GM19395 (cell line): Measurements from ENCODE around the gene OAS2.
"Not testable (repeated sequence)": the region's sequence is repeated elsewhere in the genome, so short reads cannot be mapped to it uniquely, and the experiment has no call there.

Source experiments
- ATAC-seq: cut with Tn5 transposase; IDR thresholded peaks from one replicate; pipeline ENCODE4 v1.9.1; 2021; ENCODE audit warnings: mild to moderate bottlenecking, moderate library complexity; ENCODE audit not compliant: unreplicated experiment

The OAS2 gene

DNA sequence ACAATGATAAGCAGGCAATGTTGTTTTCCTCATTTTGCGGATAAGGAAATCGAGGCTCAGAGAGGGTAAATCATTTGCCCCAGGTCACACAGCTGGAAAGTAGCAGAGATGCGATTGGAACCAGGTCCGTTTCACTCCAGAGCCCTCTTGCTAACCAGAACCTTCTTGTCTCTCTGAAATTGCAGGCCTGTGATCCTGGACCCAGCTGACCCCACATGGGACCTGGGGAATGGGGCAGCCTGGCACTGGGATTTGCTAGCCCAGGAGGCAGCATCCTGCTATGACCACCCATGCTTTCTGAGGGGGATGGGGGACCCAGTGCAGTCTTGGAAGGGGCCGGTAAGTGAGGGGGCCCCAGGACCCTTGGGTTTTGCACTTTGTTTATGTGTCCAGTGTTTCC lies 30.6 kb upstream of the OAS2 start:
- ATAC-seq: no peak

DNA sequence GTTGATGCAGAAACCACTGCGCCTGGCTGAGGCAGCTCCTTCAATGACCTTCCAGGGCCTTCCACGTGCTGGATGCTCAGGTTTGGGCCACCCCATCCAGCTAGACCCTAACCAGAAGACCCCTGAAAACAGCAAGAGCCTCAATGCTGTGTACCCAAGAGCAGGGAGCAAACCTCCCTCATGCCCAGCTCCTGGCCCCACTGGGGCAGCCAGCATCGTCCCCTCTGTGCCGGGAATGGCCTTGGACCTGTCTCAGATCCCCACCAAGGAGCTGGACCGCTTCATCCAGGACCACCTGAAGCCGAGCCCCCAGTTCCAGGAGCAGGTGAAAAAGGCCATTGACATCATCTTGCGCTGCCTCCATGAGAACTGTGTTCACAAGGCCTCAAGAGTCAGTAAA lies 29.5 kb upstream of the OAS2 start:
- no peak for ATAC-seq

DNA sequence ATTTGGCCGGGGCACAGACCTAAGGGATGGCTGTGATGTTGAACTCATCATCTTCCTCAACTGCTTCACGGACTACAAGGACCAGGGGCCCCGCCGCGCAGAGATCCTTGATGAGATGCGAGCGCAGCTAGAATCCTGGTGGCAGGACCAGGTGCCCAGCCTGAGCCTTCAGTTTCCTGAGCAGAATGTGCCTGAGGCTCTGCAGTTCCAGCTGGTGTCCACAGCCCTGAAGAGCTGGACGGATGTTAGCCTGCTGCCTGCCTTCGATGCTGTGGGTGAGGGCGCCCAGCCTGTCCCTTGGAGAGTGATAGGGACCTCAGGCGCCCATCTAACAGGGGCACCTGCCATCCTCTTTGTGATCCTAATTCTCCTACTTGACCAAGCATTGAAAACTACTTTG lies 27.6 kb upstream of the OAS2 start:
- ATAC-seq: no peak

DNA sequence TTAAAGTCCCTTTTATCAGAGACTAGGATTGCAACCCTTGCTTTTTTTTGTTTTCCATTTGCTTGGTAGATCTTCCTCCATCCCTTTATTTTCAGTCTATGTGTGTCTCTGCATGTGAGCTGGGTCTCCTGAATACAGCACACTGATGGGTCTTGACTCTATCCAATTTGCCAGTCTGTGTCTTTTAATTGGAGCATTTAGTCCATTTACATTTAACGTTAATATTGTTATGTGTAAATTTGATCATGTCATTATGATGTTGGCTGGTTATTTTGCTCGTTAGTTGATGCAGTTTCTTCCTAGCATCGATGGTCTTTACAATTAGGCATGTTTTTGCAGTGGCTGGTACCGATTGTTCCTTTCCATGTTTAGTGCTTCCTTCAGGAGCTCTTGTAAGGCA lies 21.2 kb upstream of the OAS2 start:
- ATAC-seq: not testable (repeated sequence)

DNA sequence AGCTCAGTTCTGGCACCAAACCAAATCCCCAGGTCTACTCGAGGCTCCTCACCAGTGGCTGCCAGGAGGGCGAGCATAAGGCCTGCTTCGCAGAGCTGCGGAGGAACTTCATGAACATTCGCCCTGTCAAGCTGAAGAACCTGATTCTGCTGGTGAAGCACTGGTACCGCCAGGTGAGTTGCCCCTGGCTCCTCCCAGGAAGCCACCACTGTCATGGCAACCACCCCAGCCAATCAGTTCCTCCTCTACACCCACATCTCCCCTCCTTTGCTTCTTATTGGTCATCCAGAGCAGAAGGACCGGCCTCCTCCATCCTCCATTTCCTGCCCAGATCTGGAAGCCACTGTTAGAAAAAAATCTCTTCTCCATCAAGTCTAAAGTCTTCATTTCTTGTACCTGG lies 17.2 kb upstream of the OAS2 start:
- no peak for ATAC-seq

DNA sequence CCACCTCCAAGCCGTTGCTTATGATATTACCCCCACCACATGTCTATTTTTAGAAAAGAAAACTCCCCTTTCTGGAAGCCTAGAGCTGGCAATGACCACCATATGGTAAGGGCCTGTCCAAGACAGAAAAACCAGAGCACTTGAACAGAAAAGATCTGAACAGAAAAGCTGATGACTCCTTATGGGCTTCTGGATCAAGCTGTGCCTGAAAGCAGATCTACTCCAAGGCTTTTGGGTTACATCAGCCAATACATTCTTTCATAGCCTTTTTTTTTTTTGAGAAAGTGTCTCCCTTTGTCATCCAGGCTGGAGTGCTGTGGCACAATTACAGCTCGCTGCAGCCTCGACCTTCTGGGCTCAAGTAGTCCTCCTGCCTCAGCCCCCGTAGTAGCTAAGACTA lies 16.8 kb upstream of the OAS2 start:
- no peak for ATAC-seq

DNA sequence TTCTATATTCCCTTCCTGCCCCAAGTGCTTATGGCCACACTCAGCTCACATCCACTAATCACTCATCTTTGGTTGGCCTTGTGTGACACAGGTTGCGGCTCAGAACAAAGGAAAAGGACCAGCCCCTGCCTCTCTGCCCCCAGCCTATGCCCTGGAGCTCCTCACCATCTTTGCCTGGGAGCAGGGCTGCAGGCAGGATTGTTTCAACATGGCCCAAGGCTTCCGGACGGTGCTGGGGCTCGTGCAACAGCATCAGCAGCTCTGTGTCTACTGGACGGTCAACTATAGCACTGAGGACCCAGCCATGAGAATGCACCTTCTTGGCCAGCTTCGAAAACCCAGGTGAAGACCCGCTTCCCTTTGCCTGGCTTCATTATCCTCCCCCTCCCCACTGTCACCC lies 15.8 kb upstream of the OAS2 start:
- ATAC-seq: no peak

DNA sequence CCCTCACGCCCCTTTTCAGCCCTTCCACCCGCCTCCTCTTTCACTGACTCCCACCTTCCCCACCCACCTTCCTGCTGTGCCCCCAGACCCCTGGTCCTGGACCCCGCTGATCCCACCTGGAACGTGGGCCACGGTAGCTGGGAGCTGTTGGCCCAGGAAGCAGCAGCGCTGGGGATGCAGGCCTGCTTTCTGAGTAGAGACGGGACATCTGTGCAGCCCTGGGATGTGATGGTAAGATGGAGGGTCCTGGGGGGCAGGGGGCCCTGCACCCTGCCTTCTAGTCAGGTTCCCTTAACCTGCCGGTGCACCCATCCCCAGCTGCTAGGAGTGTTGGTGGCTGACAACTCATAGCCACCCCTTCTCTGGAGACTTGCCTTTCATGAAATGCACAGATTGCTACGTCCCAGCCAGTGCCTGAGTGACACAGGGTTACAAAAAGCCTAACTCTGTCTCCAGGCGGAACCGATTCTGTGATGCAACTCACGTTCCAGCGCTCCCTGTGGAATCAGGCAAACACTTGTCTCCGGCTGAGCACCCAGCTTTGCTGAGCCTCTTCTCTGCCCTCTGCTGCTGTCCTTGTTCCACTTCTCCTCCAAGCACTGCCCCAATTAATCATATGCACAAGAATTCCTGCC lies 15.0 kb upstream of the OAS2 start:
- ATAC-seq: no peak

DNA sequence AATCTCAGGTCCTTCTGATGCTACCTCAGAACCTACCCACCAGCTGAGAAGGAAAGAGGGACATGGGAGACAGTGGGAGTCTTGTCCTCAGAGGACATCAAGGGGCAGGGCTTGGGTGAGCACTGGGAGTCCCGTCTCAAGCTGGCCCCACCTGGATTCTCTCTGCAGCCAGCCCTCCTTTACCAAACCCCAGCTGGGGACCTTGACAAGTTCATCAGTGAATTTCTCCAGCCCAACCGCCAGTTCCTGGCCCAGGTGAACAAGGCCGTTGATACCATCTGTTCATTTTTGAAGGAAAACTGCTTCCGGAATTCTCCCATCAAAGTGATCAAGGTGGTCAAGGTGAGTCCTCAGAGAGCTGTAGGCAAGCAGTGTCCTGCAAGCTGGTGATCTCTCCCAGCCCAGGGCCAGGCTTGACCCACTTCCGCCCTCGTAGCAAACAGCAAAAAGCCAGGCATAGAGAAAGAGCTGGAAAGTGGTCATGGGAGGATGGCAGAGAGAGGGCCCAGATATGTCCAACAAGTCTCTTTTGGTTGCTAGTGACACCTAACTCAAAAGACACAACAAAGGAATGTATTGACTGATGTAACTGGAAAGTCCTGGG lies 14.2 kb upstream of the OAS2 start:
- no peak for ATAC-seq

DNA sequence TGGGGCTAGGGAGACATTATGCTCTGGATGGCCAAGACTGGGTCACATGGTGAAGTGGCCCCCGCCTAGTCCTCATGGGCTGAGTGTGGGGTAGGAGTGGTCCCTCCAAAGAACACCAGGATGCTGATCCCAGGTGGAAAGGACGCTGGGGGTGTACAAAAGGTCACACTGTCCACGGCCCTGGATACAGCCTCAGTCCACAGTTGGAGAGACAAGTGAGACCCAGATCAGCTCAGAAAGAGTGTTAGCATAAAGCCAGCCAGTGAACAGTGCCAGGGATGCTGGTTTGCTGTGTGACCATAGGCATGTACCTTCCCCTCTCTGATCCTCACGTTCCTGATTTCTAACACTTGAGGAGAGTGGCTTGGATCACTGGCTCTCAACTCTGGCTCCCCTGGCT lies 13.4 kb upstream of the OAS2 start:
- no peak for ATAC-seq

DNA sequence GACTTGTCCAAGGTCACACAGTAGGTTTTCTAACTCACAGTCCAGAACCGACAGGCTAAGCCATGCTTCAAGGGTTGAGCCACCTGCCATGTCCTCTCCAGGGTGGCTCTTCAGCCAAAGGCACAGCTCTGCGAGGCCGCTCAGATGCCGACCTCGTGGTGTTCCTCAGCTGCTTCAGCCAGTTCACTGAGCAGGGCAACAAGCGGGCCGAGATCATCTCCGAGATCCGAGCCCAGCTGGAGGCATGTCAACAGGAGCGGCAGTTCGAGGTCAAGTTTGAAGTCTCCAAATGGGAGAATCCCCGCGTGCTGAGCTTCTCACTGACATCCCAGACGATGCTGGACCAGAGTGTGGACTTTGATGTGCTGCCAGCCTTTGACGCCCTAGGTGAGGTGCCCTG lies 12.7 kb upstream of the OAS2 start:
- ATAC-seq: no peak

DNA sequence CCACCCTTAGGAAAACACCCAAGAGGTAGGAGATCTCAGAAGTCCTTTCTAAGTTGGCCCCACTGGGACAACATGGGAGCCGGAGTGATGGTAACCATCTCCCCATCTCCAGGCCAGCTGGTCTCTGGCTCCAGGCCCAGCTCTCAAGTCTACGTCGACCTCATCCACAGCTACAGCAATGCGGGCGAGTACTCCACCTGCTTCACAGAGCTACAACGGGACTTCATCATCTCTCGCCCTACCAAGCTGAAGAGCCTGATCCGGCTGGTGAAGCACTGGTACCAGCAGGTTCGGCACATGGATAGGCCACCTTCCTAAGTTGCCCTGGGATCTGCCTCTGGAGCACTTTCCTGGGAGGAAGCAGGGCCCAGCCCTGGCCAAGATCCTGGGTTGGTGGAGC lies 11.0 kb upstream of the OAS2 start:
- no peak for ATAC-seq

DNA sequence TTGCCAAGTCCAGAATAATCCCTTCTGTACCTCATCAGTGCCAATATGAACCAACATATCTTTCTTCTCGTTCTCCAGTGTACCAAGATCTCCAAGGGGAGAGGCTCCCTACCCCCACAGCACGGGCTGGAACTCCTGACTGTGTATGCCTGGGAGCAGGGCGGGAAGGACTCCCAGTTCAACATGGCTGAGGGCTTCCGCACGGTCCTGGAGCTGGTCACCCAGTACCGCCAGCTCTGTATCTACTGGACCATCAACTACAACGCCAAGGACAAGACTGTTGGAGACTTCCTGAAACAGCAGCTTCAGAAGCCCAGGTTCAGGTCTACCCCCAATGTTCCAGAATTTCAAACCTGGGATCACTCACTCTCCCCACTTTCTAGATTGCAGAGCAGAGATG lies 10.5 kb upstream of the OAS2 start:
- ATAC-seq: no peak

DNA sequence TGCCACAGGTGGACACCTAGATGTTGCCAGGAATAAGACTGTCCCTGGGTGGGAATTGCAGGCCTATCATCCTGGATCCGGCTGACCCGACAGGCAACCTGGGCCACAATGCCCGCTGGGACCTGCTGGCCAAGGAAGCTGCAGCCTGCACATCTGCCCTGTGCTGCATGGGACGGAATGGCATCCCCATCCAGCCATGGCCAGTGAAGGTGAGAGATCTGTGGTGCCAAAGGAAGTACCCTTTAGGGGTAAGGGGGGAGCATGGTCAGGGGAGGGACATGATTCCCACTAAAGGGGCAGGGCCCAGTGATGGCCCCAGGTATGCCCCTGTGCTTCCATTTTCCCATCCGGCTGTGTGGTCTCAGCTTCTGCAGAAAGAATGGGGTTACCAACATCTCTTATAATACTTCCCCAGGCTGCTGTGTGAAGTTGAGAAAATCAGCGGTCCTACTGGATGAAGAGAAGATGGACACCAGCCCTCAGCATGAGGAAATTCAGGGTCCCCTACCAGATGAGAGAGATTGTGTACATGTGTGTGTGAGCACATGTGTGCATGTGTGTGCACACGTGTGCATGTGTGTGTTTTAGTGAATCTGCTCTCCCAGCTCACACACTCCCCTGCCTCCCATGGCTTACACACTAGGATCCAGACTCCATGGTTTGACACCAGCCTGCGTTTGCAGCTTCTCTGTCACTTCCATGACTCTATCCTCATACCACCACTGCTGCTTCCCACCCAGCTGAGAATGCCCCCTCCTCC lies 8.6 kb upstream of the OAS2 start:
- ATAC-seq: no peak

DNA sequence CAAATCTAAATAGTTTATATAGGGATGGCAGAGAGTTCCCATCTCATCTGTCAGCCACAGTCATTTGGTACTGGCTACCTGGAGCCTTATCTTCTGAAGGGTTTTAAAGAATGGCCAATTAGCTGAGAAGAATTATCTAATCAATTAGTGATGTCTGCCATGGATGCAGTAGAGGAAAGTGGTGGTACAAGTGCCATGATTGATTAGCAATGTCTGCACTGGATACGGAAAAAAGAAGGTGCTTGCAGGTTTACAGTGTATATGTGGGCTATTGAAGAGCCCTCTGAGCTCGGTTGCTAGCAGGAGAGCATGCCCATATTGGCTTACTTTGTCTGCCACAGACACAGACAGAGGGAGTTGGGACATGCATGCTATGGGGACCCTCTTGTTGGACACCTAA lies 7.9 kb upstream of the OAS2 start:
- no peak for ATAC-seq

DNA sequence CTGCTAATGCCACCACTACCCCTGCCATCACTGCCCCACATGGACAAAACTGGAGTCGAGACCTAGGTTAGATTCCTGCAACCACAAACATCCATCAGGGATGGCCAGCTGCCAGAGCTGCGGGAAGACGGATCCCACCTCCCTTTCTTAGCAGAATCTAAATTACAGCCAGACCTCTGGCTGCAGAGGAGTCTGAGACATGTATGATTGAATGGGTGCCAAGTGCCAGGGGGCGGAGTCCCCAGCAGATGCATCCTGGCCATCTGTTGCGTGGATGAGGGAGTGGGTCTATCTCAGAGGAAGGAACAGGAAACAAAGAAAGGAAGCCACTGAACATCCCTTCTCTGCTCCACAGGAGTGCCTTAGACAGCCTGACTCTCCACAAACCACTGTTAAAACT lies 7.1 kb upstream of the OAS2 start:
- no peak for ATAC-seq

DNA sequence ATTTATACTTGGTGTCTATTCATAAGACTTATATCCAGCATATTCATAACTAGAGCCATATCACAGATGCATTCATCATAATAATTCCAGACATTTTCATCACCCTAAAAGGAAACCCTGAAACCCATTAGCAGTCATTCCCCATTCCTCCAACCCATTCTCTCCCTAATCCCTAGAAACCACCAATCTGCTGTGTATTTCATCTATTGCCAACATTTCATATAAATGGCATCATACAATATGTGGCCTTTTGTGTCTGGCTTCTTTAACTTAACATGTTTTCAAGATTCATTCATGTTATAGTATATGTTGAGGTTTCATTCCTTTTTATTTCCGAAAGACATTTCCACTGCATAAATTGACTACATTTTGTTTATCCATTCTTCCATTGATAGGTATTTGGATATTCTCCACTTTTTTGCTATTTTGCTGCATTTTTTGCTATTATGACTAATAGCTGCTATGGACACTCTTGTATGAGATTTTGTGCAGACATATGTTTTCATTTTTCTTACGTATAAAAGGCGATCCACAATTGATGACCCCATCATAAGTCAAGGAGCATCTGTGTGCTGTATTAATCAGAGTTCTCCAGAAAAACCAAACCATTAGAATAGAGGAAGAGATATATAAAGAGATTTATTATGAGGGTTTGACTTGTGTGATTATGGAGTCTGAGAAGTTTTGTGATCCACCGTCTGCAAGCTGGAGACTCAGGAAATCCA lies 5.1 kb upstream of the OAS2 start:
- ATAC-seq: no peak

DNA sequence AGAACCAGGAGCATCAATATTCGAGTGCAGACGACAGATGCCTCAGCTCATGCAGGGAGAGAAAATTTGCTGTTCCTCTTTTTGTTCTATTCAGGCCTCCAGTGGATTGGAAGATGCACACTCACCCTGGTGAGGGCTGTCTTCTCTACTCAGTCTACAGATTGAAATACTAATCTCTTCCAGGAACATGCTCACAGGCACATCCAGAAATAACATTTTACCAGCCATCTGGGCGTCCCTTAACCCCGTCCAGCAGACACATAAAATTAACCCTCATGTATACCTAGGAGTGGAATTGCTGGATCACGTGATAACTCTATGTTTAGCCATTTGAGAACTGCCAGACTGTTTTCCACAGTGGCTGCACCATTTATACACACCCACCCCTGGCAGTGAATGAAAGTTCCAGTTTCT lies 4.5 kb upstream of the OAS2 start:
- no peak for ATAC-seq

DNA sequence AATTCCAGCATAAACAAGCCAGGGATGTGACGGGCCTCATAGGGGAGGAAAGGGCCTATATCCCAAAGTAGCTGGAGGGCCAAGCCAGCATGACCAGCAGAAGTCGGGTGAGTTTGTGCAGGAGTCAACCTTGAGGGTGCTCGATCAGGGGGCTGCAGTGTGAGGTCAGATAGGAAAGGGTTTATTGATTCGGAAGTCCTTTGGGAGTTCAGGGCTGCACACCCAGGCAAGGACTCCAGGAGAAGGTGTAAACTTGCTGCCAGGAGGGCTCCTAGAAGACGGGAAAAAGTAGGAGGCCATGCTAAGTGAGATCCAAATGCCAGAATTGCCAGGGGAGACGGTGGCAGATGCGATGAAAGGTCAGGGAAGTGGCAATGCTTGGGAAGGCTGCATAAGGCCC lies 3.4 kb upstream of the OAS2 start:
- no peak for ATAC-seq

DNA sequence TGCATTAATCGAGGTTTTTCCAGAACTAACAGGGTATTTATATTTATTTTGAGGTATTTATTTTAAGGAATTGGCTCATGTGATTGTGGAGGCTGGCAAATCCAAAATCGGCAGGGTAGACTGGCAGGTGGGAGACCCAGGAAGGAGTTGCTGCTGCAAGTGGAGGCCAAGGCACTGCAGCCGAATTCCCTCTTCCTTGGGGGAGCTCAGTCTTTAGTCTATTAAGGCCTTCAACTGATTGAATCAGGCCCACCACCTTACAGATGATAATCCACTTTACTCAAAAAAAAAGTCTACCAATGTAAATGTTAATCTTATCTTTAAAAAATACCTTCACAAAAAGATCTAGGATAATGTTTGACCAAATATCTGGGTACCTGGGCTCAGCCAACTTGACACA lies 1.2 kb upstream of the OAS2 start:
- ATAC-seq: no peak

DNA sequence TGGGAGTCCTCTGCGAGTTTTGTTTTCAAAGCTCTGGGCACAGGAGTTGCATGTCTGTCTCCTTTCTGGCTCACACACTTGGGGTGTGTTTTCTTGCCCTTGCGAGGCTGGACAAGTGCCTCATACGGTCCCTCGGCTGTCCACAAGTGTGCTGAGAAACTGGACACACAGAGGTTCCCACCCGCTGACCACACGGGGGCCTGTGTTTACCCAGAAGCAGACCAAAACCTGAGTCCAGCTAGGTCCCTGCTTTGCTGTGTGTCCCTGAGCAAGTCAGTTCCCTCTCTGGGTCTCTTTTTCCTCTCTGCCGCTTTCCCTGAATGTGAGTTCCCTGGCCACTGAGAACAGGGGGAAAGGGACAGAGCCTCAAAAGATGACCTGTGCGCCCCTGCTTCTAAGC lies 678 bp upstream of the OAS2 start:
- ATAC-seq: no peak
